ENCODE results near the gene RAB41. TPM values are rescaled to one million over a fixed set of nuclear protein-coding genes. Genes with fewer than 3 reads are reported as not detected.
"Not testable (repeated sequence)": the region's sequence is repeated elsewhere in the genome, so short reads cannot be mapped to it uniquely, and the experiment has no call there.

RAB41 gene
- total RNA-seq = not detected in 2 replicates

DNA sequence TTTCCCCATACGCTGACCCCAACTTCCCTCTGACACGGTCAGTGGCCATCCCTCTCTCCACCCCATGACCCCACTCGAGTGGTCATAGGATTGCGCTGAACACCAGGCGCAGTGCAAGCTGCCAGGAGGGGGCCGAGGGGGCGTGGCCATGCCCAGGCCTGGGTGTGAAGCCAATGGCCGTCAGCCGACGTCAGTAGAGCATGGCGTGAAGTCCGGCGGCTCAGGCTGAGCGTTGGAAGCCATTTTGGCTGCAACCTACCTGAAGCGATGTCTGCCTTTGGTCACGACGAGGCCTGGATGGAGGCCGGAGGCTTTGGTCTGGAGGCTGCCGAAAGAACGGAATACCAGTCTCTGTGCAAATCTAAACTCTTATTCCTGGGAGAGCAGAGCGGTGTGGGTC is at the start of gene RAB41:
TSS of gene RAB41 (plus strand) at position 222 of the 400 bp plus-strand sequence. CDS start at position 268, 46 bp downstream.
- TF ChIP-seq, protein P1, sequence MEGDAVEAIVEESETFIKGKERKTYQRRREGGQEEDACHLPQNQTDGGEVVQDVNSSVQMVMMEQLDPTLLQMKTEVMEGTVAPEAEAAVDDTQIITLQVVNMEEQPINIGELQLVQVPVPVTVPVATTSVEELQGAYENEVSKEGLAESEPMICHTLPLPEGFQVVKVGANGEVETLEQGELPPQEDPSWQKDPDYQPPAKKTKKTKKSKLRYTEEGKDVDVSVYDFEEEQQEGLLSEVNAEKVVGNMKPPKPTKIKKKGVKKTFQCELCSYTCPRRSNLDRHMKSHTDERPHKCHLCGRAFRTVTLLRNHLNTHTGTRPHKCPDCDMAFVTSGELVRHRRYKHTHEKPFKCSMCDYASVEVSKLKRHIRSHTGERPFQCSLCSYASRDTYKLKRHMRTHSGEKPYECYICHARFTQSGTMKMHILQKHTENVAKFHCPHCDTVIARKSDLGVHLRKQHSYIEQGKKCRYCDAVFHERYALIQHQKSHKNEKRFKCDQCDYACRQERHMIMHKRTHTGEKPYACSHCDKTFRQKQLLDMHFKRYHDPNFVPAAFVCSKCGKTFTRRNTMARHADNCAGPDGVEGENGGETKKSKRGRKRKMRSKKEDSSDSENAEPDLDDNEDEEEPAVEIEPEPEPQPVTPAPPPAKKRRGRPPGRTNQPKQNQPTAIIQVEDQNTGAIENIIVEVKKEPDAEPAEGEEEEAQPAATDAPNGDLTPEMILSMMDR (IDR thresholded peaks at IDR 0.05; ENCODE audit: extremely low read depth, low read depth, low read length) = no peak
- no peak within 1 kb of the TSS for H2AFZ ChIP-seq (ENCODE audit: low read length)
- no peak for DNase-seq (ENCODE audit: insufficient read length, low spot score, missing footprints)

DNA sequence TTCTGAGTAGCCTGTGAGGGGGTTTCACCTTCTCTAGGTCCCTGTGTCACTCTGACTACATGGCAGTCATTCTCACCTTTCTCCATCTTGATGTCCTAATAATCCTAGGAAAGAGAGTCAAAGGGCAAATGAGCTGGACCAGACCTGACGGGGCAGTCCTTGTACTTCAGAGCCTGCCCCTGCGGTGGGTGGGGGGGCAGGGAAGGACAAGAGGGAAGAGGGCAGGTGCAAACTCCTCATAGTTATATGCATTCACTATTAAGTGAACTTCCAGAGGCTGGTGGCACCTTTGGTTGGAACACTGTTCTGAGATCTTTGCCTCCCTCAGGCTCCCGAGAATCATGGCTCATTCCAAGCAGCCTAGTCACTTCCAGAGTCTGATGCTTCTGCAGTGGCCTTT is 47.6 kb upstream of the RAB41 start, which contains the start of gene AWAT1:
TSS of gene AWAT1 (plus strand) at position 301 of the 400 bp plus-strand sequence. CDS start at position 342, 41 bp downstream.
- H3K36me3 ChIP-seq (ENCODE audit: insufficient read depth, low read length) = no peaks in the 10 kb centered on the region
- no peaks in the 10 kb centered on the region for H3K4me1 ChIP-seq (ENCODE audit: insufficient read depth, low read length)
- H3K79me2 ChIP-seq (ENCODE audit: insufficient read depth, low read length) = no peaks in the 10 kb centered on the region
- no peak within 1 kb of the TSS for H3K27ac ChIP-seq (ENCODE audit: low read depth, low read length)
- peaks cover 20% of the 10 kb centered on the region for H3K27me3 ChIP-seq (ENCODE audit: insufficient read depth, low read length)
- TF ChIP-seq, protein P1 (IDR thresholded peaks at IDR 0.05; ENCODE audit: extremely low read depth, low read depth, low read length) = no peak
- H4K20me1 ChIP-seq (ENCODE audit: insufficient read depth, low read length) = peaks cover 3% of the 10 kb centered on the region
- H3K4me3 ChIP-seq (ENCODE audit: insufficient read depth, low read length) = no peak within 1 kb of the TSS
- no peaks in the 10 kb centered on the region for H3K9me3 ChIP-seq (ENCODE audit: low read depth, low read length)
- H2AFZ ChIP-seq (ENCODE audit: low read length) = no peak within 1 kb of the TSS
- DNase-seq (ENCODE audit: insufficient read length, low spot score, missing footprints) = no peak
- H3K4me2 ChIP-seq (ENCODE audit: insufficient read depth, low read length) = no peak within 1 kb of the TSS

More for the DNA sequence above, at the start of gene RAB41:
- Histone ChIP-seq H3K27me3 (ENCODE audit: insufficient read depth, low read length) (peaks cover under 1% of the 10 kb centered on the region), H3K9me3 (ENCODE audit: low read depth, low read length) (no peaks in the 10 kb centered on the region), H3K27ac (ENCODE audit: low read depth, low read length) (no peak within 1 kb of the TSS), H4K20me1 (ENCODE audit: insufficient read depth, low read length) (no peaks in the 10 kb centered on the region), H3K4me2 (ENCODE audit: insufficient read depth, low read length) (no peak within 1 kb of the TSS), H3K36me3 (ENCODE audit: insufficient read depth, low read length) (peaks cover 12% of the 10 kb centered on the region), H3K4me3 (ENCODE audit: insufficient read depth, low read length) (no peak within 1 kb of the TSS), H3K4me1 (ENCODE audit: insufficient read depth, low read length) (no peaks in the 10 kb centered on the region), H3K79me2 (ENCODE audit: insufficient read depth, low read length) (no peaks in the 10 kb centered on the region)

DNA sequence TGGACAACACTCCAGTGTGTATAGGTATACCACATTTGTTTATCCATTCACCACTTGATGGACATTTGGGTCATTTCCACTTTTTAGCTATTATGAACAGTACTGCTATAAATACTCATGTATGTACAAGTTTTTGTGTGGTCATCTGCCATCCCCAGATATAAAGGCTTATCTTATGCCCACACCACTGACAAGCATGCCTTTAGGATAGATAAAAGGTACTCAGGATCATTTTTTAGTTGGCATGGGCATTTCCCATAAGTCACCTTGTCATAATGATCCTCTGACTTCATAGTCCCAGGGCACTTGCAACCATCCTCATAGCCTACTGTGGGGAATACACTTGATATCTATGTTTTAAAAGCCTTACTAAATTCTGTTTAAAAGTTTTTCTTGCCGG is 41.2 kb upstream of the RAB41 start:
- DNase-seq (ENCODE audit: insufficient read length, low spot score, missing footprints) = no peak
- Histone ChIP-seq H3K79me2 (ENCODE audit: insufficient read depth, low read length) (no peaks in the 10 kb centered on the region), H3K27ac (ENCODE audit: low read depth, low read length) (no peak overlapping the region), H4K20me1 (ENCODE audit: insufficient read depth, low read length) (no peaks in the 10 kb centered on the region), H2AFZ (ENCODE audit: low read length) (no peak overlapping the region), H3K4me1 (ENCODE audit: insufficient read depth, low read length) (peaks cover 5% of the 10 kb centered on the region), H3K9me3 (ENCODE audit: low read depth, low read length) (no peaks in the 10 kb centered on the region), H3K36me3 (ENCODE audit: insufficient read depth, low read length) (no peaks in the 10 kb centered on the region), H3K4me3 (ENCODE audit: insufficient read depth, low read length) (no peak overlapping the region), H3K27me3 (ENCODE audit: insufficient read depth, low read length) (peaks cover 13% of the 10 kb centered on the region), H3K4me2 (ENCODE audit: insufficient read depth, low read length) (no peak overlapping the region)
- TF ChIP-seq, protein P1 (IDR thresholded peaks at IDR 0.05; ENCODE audit: extremely low read depth, low read depth, low read length) = no peak

DNA sequence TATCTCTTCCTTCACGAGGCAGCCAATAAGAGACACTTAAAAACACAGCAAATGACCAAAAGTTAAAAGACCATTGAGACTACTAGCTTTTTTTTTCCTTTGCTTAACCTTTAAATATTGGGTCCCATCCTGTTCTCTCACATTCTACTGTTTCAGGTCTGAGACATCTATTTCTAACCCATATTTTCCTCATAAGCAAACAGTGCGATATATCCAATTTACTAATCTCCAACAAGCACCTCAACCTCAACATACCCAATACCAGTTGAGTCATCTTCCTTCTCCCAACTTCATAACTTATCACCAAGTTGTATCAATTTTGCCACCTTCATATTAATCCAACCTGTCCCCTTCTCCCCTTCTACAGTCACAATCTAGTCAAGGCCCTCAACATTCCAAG is 40.5 kb upstream of the RAB41 start:
- no peaks in the 10 kb centered on the region for H3K9me3 ChIP-seq (ENCODE audit: low read depth, low read length)
- no peak overlapping the region for H3K4me2 ChIP-seq (ENCODE audit: insufficient read depth, low read length)
- no peak overlapping the region for H2AFZ ChIP-seq (ENCODE audit: low read length)
- H3K79me2 ChIP-seq (ENCODE audit: insufficient read depth, low read length) = no peaks in the 10 kb centered on the region
- TF ChIP-seq, protein P1 (IDR thresholded peaks at IDR 0.05; ENCODE audit: extremely low read depth, low read depth, low read length) = no peak
- peaks cover 5% of the 10 kb centered on the region for H3K4me1 ChIP-seq (ENCODE audit: insufficient read depth, low read length)
- no peak for DNase-seq (ENCODE audit: insufficient read length, low spot score, missing footprints)
- no peak overlapping the region for H3K4me3 ChIP-seq (ENCODE audit: insufficient read depth, low read length)
- no peak overlapping the region for H3K27ac ChIP-seq (ENCODE audit: low read depth, low read length)
- H3K27me3 ChIP-seq (ENCODE audit: insufficient read depth, low read length) = peaks cover 12% of the 10 kb centered on the region
- no peaks in the 10 kb centered on the region for H3K36me3 ChIP-seq (ENCODE audit: insufficient read depth, low read length)
- no peaks in the 10 kb centered on the region for H4K20me1 ChIP-seq (ENCODE audit: insufficient read depth, low read length)

DNA sequence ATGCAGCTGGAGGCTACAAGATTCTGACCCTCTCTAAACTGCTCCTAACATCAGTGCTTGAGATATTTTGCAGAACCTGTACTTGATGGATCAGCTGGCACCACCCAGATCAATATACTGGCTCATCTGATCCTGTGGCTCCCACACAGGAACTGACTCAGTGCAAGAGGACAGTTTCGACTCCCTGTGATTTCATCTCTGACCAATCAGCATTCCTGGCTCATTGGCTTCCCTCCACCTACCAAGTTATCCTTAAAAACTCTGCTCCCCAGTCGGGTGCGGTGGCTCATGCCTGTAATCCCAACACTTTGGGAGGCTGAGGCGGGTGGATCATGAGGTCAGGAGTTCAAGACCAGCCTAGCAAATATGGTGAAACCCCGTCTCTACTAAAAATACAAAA is 38.4 kb upstream of the RAB41 start:
- H2AFZ ChIP-seq (ENCODE audit: low read length); H3K79me2 ChIP-seq (ENCODE audit: insufficient read depth, low read length); H3K4me3 ChIP-seq (ENCODE audit: insufficient read depth, low read length); H4K20me1 ChIP-seq (ENCODE audit: insufficient read depth, low read length); H3K27ac ChIP-seq (ENCODE audit: low read depth, low read length); DNase-seq (ENCODE audit: insufficient read length, low spot score, missing footprints); H3K36me3 ChIP-seq (ENCODE audit: insufficient read depth, low read length); H3K4me2 ChIP-seq (ENCODE audit: insufficient read depth, low read length); H3K9me3 ChIP-seq (ENCODE audit: low read depth, low read length); H3K4me1 ChIP-seq (ENCODE audit: insufficient read depth, low read length): not testable (repeated sequence)
- H3K27me3 ChIP-seq (ENCODE audit: insufficient read depth, low read length) = peaks cover 12% of the 10 kb centered on the region

All from osteoblast (primary cell).